GM13976 (cell line): ENCODE results near the gene TAMALIN.

Experiments used
- DNase-seq: peaks from one replicate; pipeline ENCODE4 v3.0.0; 2012; ENCODE audit warnings: low spot score
- in situ Hi-C: fragments of 300-500 bp; cut with MboI; formaldehyde crosslinking; loops from one replicate; pipeline ENCODE4 v1.12.0; 2022; ENCODE audit warnings: low sequenced_read_pairs, mixed read lengths, inconsistent platforms; ENCODE audit not compliant: unreplicated experiment
- TF ChIP-seq, protein P1 (sequence below): IDR thresholded peaks from 2 replicates; pipeline ENCODE4 v1.5.1; 2012; ENCODE audit warnings: borderline replicate concordance, mild to moderate bottlenecking; ENCODE audit not compliant: insufficient read depth; ENCODE audit errors: extremely low read depth, missing control alignments, control extremely low read depth

Gene TAMALIN

DNA sequence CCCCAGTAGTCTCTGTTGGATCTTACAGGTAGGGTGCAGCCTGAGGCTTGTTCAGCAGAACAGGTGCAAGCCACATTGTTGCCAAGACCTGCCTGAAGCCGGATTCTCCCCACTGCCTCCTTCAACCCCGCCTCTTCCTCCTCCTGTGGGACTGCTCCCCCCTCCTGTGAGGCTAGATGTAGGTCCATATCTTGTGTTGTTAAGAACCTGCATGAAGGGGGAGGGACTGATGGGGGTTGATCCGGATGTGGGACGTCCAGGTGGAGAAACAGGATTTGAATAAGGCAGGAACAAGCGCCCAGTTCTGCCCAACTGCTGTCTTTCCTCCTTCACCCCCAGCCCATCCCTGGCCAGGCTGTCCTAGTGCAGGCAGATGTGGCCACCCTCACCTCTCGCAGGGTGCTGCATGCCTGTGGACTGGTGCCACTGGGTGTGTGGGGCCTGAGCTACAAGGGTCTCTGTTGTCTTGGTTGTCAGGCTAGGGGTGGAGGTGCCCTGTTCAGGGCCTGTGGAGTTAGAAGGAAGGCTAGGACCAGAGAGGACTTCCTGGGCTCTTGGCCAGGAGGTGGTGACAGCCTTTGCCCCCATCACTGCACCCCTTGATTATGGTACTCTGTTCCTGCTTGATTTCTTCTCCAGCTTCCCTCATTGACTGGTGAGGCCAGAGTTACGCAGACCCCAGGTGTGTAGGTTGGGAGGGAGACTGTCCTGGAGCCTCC, 45.9 kb downstream of the TAMALIN start:
- TF ChIP-seq, protein P1, sequence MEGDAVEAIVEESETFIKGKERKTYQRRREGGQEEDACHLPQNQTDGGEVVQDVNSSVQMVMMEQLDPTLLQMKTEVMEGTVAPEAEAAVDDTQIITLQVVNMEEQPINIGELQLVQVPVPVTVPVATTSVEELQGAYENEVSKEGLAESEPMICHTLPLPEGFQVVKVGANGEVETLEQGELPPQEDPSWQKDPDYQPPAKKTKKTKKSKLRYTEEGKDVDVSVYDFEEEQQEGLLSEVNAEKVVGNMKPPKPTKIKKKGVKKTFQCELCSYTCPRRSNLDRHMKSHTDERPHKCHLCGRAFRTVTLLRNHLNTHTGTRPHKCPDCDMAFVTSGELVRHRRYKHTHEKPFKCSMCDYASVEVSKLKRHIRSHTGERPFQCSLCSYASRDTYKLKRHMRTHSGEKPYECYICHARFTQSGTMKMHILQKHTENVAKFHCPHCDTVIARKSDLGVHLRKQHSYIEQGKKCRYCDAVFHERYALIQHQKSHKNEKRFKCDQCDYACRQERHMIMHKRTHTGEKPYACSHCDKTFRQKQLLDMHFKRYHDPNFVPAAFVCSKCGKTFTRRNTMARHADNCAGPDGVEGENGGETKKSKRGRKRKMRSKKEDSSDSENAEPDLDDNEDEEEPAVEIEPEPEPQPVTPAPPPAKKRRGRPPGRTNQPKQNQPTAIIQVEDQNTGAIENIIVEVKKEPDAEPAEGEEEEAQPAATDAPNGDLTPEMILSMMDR: no peak
- no peak for DNase-seq
- in situ Hi-C loops: no loop called here

DNA sequence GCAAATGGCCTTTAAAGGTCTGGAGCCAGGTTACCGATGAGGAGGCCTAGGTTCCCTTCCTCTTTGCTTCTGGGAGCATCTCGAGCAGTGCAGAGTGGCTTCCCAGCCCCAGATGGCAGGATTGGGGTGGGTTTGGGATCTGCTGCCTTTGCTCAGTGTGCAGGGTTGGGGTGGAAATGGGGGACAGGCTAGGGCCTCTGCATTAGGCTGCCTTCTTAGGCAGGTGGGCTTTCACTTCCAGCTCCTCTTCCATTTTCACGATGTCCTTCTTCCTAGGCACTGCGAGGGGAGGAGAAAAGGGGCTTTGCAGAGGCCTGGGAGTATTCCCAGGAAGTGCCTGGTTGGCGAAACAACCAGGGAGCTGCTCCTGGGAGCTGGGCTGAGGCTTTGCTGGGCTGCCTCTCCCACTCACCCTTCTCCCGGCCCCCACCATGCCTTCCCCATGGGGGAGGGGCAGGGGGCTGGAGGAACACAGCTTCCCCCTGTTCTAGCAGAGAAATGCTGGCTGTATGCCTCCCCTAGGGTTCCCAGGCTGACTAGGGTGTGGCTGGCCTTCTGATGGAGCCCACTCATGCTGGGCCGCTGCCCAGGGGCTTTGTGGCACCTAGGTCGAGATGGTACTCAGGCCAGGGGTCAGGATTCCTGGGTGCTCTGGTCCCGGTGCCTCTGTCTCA, 46.9 kb downstream of the TAMALIN start:
- no peak for DNase-seq
- in situ Hi-C loops: no loop called here
- TF ChIP-seq, protein P1: no peak

DNA sequence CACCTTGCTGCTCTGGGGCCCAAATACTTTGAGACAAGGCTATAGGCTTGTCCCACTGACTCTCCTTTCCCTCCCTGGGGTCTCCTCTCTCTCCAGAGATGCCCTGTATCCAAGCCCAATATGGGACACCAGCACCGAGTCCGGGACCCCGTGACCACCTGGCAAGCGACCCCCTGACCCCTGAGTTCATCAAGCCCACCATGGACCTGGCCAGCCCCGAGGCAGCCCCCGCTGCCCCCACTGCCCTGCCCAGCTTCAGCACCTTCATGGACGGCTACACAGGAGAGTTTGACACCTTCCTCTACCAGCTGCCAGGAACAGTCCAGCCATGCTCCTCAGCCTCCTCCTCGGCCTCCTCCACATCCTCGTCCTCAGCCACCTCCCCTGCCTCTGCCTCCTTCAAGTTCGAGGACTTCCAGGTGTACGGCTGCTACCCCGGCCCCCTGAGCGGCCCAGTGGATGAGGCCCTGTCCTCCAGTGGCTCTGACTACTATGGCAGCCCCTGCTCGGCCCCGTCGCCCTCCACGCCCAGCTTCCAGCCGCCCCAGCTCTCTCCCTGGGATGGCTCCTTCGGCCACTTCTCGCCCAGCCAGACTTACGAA, 47.6 kb downstream of the TAMALIN start:
- in situ Hi-C loops: no loop called here
- no peak for DNase-seq
- TF ChIP-seq, protein P1: no peak

DNA sequence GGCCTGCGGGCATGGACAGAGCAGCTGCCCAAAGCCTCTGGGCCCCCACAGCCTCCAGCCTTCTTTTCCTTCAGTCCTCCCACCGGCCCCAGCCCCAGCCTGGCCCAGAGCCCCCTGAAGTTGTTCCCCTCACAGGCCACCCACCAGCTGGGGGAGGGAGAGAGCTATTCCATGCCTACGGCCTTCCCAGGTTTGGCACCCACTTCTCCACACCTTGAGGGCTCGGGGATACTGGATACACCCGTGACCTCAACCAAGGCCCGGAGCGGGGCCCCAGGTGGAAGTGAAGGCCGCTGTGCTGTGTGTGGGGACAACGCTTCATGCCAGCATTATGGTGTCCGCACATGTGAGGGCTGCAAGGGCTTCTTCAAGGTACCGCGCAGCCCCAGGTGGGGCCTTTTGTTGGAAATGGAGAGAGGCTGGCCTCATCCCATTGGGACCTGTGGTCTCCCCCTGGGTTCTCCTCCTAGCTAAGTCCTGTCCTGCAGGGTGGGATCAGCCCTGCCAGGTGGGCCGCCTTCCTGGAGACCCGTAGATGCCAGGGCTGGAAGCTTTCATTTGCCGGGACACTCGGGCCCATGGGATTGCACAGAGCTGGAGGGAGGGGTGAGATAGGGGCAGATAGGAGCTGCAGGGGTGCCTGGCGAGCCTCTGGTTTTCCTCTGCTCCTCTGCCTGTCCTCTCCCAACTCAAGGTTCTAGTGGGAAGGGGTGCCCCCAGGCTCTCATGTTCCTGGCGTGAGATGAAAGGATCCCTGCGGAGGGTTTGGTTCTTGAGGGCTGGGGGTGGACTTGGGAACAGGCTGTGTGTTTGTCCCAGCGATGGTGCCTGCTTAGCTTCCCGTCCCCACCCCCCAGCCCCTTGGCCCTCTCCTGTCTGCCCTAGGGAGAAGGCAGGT, 48.3 kb downstream of the TAMALIN start:
- DNase-seq: no peak
- in situ Hi-C loops: no loop called here
- TF ChIP-seq, protein P1: no peak

DNA sequence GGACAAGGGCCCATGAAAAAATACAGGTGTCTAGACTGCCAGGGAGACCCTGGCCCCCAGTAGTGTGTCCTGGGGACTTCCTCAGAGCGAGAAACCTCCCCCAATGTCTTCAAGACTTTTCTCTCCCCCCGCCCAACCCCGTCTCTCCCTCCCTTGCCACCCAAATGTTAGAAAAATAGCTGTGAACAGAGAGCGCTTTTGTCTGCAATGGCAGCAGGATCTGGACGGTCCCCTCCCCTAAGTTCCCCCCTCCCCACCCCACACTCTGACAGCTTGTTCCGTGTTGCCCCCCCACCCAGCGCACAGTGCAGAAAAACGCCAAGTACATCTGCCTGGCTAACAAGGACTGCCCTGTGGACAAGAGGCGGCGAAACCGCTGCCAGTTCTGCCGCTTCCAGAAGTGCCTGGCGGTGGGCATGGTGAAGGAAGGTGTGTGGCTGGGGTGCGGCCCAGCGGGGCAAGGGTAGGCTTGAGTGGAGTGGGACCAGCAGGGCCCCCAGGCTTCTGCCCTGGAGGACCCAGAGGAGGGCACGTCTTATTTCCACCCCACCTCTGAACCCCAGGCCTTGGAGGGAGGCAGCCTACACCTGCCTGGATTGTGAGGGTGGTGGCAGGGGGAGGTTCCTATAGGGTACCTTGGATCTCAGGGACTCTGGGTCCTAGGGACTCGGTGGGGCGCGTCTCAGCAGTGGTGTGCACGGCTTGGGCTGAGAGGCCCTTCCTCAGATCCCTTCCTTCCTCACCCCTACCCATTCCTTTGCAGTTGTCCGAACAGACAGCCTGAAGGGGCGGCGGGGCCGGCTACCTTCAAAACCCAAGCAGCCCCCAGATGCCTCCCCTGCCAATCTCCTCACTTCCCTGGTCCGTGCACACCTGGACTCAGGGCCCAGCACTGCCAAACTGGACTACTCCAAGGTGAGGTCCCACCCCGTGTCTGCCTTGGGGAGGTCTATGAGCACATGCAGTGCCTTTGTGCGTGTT, 49.3 kb downstream of the TAMALIN start:
- DNase-seq: no peak
- TF ChIP-seq, protein P1: no peak

More for the DNA sequence above, 49.3 kb downstream of the TAMALIN start:
- in situ Hi-C loops: no loop called here
